Smooth muscle cell (in vitro differentiated cells): Measurements from ENCODE around the gene LTBP1. TPM values are rescaled to one million over a fixed set of nuclear protein-coding genes. Genes with fewer than 3 reads are reported as not detected.

Experiments
- DNase-seq: peaks from one replicate; lab custom pipeline; 2025; ENCODE audit not compliant: unreplicated experiment; lab: John Stamatoyannopoulos, UW
- H2AFZ ChIP-seq: fragments of 200-600 bp; sonication (generic); 2 replicates; pipeline ENCODE4 v1.6.0; 2016; ENCODE audit warnings: antibody characterized with exemption, low read depth, mild to moderate bottlenecking
- H3F3A ChIP-seq: fragments of 200-600 bp; sonication (generic); 2 replicates; pipeline ENCODE4 v1.6.0; 2017; ENCODE audit warnings: antibody characterized with exemption, low read depth
- H3K27ac ChIP-seq: fragments of 200-600 bp; sonication (generic); 2 replicates; pipeline ENCODE4 v1.5.1; 2016; ENCODE audit warnings: low read depth, mild to moderate bottlenecking
- H3K27me3 ChIP-seq: fragments of 200-600 bp; sonication (generic); 2 replicates; pipeline ENCODE4 v1.6.1; 2016; ENCODE audit warnings: low read depth, mild to moderate bottlenecking
- H3K36me3 ChIP-seq: fragments of 200-600 bp; sonication (generic); 2 replicates; pipeline ENCODE4 v1.5.1; 2016; ENCODE audit warnings: low read depth
- H3K4me1 ChIP-seq: fragments of 200-600 bp; sonication (generic); 2 replicates; pipeline ENCODE4 v1.5.1; 2016; ENCODE audit warnings: low read depth
- H3K4me2 ChIP-seq: fragments of 200-600 bp; sonication (generic); 2 replicates; pipeline ENCODE4 v1.6.0; 2016; ENCODE audit warnings: mild to moderate bottlenecking
- H3K4me3 ChIP-seq: fragments of 200-600 bp; sonication (generic); 2 replicates; pipeline ENCODE4 v1.5.1; 2016; ENCODE audit warnings: mild to moderate bottlenecking
- H3K79me2 ChIP-seq: fragments of 200-600 bp; sonication (generic); 2 replicates; pipeline ENCODE4 v1.6.0; 2016; ENCODE audit warnings: low read depth, mild to moderate bottlenecking
- H3K9ac ChIP-seq: fragments of 200-600 bp; sonication (generic); 2 replicates; pipeline ENCODE4 v1.6.0; 2016; ENCODE audit warnings: low read depth
- H3K9me3 ChIP-seq: fragments of 200-600 bp; sonication (generic); replicated peaks from 2 replicates; pipeline ENCODE4 v1.5.1; 2016; ENCODE audit warnings: low read depth
- H4K20me1 ChIP-seq: fragments of 200-600 bp; sonication (generic); 2 replicates; pipeline ENCODE4 v1.6.0; 2016; ENCODE audit warnings: low read depth
- WGBS: methylation state at CpG from one replicate; pipeline ENCODE4 v1.1.7; 2016; ENCODE audit warnings: low lambda C conversion rate; 5-methylcytosine and 5-hydroxymethylcytosine counted together
- polyA plus RNA-seq: library from polyadenylated mRNA; unstranded; fragments of >200 nt; fragmentation: Nextera tagmentation; extraction: Ambion mirVana; gene quantifications from 2 replicates; pipeline ENCODE4 v1.2.1, GENCODE V29; 2016
- total RNA-seq: library from RNA; depleted of rRNA; stranded (reverse); fragments of >200 nt; gene quantifications from 2 replicates; pipeline ENCODE4 v1.2.3, GENCODE V29; 2014
- TF ChIP-seq, protein P1 (sequence below): fragments of 200-600 bp; sonication (generic); IDR thresholded peaks from 2 replicates; pipeline ENCODE4 v1.5.1; 2017; ENCODE audit warnings: borderline replicate concordance, mild to moderate bottlenecking, antibody characterized with exemption; ENCODE audit not compliant: insufficient read depth, poor library complexity, severe bottlenecking

LTBP1 gene
- total and polyA plus RNA-seq, 2 experiments from 2014 or later: 146 to 250 TPM

DNA sequence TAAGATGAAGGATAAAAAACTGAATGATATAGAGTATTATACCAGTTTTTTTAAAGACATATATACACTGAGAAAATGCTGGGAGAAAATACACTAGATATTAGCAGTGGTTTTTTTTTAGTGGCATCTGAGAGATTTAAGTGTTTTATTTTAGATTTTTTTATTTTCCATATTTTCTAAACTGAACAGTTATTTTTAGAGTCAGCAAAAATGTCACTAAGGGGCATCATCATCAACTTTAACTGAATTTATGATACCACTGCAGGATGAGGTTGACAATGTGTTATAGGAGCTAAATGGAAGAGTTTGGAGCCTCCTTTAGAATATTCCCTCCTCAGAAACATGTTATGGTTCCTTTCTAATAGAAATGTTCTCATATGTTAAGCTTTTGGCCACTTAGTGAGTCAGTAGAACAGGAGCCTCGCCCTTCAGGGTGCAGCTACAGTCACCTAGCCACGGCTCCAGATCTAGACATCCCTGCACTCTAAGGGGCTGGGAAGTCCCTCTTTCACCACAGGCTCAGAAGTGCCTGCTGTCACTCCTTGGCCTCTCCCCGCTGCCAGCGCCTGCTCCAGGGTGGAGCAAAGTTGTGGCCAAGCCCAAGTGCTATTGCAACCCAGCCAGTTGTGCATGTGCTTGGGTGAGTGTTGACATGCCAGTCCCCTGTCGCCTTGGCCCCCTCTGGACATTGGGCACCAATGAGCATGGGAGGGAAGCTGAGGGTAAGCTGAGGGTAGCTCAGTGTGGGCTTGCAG, 319.0 kb downstream of the LTBP1 start:
- Histone ChIP-seq H2AFZ (no peak overlapping the region), H3K9ac (no peak overlapping the region), H3K27ac (peak overlapping the region; percentile 59), H4K20me1 (no peaks in the 10 kb centered on the region), H3K79me2 (no peaks in the 10 kb centered on the region), H3K9me3 (no peaks in the 10 kb centered on the region), H3K4me1 (no peaks in the 10 kb centered on the region), H3F3A (peaks cover 8% of the 10 kb centered on the region), H3K4me3 (no peak overlapping the region), H3K4me2 (no peak overlapping the region), H3K36me3 (no peaks in the 10 kb centered on the region), H3K27me3 (no peaks in the 10 kb centered on the region)
- TF ChIP-seq, protein P1, sequence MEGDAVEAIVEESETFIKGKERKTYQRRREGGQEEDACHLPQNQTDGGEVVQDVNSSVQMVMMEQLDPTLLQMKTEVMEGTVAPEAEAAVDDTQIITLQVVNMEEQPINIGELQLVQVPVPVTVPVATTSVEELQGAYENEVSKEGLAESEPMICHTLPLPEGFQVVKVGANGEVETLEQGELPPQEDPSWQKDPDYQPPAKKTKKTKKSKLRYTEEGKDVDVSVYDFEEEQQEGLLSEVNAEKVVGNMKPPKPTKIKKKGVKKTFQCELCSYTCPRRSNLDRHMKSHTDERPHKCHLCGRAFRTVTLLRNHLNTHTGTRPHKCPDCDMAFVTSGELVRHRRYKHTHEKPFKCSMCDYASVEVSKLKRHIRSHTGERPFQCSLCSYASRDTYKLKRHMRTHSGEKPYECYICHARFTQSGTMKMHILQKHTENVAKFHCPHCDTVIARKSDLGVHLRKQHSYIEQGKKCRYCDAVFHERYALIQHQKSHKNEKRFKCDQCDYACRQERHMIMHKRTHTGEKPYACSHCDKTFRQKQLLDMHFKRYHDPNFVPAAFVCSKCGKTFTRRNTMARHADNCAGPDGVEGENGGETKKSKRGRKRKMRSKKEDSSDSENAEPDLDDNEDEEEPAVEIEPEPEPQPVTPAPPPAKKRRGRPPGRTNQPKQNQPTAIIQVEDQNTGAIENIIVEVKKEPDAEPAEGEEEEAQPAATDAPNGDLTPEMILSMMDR: no peak
- 74% methylated on average over 5 of the region's 5 CpGs for WGBS
- no peak for DNase-seq

DNA sequence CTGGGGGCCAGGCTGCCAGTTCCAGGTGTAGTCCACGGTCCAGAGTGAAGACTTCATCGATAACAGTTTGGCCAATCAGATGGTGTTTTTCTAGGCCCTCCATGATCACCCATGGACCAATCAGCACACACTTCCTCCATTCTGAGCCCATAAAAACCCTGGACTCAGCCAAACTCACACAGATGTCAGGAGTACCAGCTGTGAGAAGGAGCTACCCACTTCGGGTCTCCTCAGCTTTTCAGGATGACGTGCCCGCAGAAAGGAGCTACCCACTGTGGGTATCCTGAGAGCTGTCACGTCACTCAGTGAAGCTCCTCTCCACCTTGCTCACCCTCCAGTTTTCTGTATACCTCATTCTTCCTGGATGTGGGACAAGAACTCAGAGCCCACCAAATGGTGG, 319.7 kb downstream of the LTBP1 start:
- Histone ChIP-seq H2AFZ (no peak overlapping the region), H3K4me1 (no peaks in the 10 kb centered on the region), H3K4me2 (no peak overlapping the region), H3K27ac (no peak overlapping the region), H3K9ac (no peak overlapping the region), H3K36me3 (no peaks in the 10 kb centered on the region), H3K27me3 (no peaks in the 10 kb centered on the region), H3K4me3 (no peak overlapping the region), H3F3A (peaks cover 2% of the 10 kb centered on the region), H4K20me1 (no peaks in the 10 kb centered on the region), H3K9me3 (no peaks in the 10 kb centered on the region), H3K79me2 (no peaks in the 10 kb centered on the region)
- TF ChIP-seq, protein P1: no peak
- DNase-seq: no peak
- WGBS: 97% methylated on average over 6 of the region's 6 CpGs

DNA sequence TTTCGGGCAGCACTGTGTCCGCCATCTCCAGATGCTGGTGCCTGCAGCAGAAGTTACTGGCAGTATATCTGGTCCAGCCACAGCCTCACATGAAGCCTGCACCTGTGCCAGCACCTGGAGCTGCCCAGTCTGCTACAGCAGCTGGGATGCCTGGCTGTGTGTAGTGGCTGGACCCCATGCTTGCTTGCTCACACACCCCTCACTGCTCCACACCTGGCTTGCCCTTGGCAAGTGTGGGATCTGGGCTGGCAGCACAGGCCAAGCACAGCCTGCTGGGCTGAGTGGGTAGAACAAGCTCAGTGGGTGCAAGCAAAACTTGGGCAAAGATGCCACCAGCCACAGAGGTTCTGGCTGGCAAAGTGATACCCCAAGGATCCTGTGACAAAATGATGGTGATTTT, 320.3 kb downstream of the LTBP1 start:
- Histone ChIP-seq H3F3A (no peaks in the 10 kb centered on the region), H3K27ac (no peak overlapping the region), H3K9me3 (no peaks in the 10 kb centered on the region), H3K9ac (no peak overlapping the region), H3K27me3 (no peaks in the 10 kb centered on the region), H2AFZ (no peak overlapping the region), H3K4me1 (no peaks in the 10 kb centered on the region), H3K4me2 (no peak overlapping the region), H3K36me3 (no peaks in the 10 kb centered on the region), H3K4me3 (no peak overlapping the region), H4K20me1 (no peaks in the 10 kb centered on the region), H3K79me2 (no peaks in the 10 kb centered on the region)
- WGBS: 93% methylated on average over 2 of the region's 2 CpGs
- DNase-seq: no peak
- TF ChIP-seq, protein P1: no peak

DNA sequence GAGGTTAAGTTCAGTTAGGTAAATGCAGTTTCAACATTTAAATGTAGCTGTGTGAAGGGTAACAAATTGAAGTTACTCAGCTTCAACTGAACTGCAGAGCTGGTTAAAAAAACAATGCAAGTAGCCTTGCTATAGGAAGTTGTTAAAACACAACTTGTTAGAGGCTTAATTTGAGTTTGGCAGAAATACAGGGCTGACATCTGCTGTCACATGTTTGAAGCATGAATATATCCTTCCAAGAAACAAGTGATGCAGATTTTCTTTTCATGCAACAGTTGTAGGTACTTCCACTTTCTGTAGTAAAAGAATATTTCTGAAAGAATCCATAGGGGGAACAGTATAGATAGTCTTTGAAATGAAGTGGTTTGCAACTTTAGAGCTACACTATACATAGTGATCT, 321.0 kb downstream of the LTBP1 start:
- no peaks in the 10 kb centered on the region for H3F3A ChIP-seq
- no peaks in the 10 kb centered on the region for H3K4me1 ChIP-seq
- no peaks in the 10 kb centered on the region for H3K36me3 ChIP-seq
- H3K9ac ChIP-seq: no peak overlapping the region
- H3K9me3 ChIP-seq: no peaks in the 10 kb centered on the region
- H2AFZ ChIP-seq: no peak overlapping the region
- H3K27me3 ChIP-seq: no peaks in the 10 kb centered on the region
- no peak overlapping the region for H3K4me3 ChIP-seq
- TF ChIP-seq, protein P1: no peak
- H3K79me2 ChIP-seq: no peaks in the 10 kb centered on the region
- H3K4me2 ChIP-seq: no peak overlapping the region
- H3K27ac ChIP-seq: peak overlapping the region; percentile 4
- DNase-seq: no peak
- H4K20me1 ChIP-seq: no peaks in the 10 kb centered on the region
